Ishikawa (cell line): ENCODE results near the gene RPL5.

Source experiments
- NFIC ChIP-seq: IDR thresholded peaks from 2 replicates; pipeline ENCODE4 v1.6.1; 2012
- YY1 ChIP-seq: IDR thresholded peaks from 2 replicates; pipeline ENCODE4 v1.6.1; 2012; ENCODE audit warnings: low read depth

DNA sequence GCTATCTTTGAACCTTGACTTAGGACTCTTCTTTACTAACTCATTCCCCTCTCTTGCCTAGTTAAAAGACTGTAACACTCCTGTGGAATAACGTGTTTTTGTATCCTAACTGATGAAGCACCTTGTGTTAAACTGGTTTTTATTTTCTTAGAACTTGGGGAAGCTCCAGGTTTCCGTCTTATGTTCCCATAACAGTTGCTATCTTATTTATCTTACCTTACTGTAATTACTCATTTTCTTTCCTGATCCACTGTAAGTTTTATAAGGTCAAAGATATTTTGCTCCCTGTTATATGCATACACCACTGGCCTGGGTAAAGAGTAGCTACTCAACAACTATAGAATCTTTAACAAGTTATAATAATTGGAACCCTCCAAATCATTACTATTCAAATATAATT, 43.1 kb downstream of the RPL5 start:
- TF ChIP-seq YY1: no peak
- TF ChIP-seq NFIC: no peak
